HG03378 (cell line): ENCODE data around the gene TNFSF8.
A peak's percentile ranks its signal among the peaks of the same experiment; 100 is the strongest.

Experiments used
- ATAC-seq: cut with Tn5 transposase; IDR thresholded peaks from one replicate; pipeline ENCODE4 v1.9.1; 2021; ENCODE audit warnings: mild to moderate bottlenecking, moderate library complexity; ENCODE audit not compliant: unreplicated experiment

TNFSF8 gene

DNA sequence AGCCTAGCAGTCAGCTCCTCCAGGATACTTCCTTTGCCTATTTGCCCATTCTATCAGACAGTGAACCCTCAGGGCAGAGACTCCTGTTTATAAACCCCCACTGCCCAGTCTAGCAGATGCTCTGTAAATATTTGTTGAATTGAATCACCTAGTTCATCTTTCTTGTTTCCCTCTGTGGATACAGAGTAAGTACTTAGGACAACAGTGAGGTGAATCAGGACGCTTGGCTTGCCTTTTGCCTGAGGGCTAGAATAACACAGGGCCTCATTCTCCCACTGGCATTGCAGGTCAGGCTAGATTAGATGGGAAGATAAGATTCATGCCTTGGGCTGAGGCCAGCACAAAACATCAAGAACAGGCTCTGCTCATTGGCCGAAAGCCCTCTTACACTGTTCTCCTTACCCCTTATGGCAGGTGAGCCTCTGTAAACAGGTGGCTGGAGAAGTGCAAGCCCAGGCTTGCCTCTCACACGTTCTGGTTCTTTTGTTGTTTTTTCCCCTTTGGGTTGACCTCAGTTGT is 22.2 kb downstream of the TNFSF8 start:
- ATAC-seq = peak; percentile 58

DNA sequence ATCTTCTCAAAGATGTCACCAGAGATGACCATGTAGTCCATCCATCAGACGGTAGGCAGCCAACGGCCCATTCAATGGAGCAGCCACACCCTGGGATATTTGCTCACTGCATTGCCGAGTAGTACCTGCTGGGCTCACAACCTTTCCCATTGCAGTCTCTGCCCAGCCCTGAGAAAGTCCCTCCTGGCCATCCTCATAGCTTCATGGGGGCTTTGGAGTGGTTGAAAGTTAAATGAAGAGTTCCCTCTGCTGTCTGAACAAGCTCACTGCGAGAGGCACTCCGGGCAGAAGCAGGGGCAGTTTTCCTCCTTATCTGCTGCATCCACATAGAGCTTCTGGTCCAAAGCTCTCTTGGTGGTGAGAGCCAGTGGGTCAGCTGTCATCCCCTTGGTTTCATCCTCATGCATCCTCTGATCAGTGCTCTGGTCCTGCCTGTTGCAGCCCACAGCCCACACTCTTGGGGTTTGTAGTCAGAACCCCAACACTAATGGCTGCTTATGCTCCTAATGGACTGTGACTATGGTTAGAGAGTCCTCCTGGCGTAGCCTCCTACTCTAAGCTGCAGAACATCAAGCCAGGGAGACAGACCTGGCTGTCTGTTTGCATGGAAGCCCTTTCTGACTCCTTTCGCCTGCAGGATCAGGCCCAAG is 23.3 kb downstream of the TNFSF8 start:
- ATAC-seq = no peak

DNA sequence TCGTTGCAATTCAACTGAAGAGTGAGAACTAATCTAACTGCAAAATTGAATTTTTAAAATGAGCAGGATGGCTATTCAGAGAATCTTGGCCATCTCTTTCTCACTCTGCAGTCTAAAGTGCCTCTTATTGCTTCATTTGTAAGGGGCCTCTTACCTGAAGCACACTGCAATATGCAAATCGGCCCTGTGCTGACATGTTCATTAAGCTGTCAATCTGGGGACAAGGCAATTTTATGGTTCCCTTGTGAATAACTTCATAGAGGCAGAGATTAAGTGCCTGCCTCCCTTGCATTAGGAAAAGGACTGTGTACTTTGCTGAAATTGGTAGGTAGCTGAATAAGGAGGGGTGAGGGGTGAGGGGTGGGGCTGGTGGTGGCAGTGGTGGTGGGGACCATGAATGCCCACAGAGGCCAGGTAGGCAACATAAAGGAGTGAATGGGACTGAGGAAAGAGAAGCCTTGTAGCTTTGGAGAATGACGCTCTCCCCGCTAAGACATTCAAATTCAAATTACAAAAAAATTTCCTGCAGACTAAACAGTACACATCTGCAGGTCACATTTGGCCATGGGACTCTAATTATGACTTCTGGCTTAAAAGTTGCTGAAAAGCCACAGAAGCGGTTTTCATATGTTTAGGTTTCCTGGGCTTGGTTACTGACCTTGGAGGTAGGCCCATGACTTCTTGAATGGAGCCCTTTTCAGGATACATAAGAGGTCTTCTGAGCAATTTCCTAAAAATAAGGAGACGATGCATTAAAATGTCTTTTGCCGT is 25.0 kb downstream of the TNFSF8 start:
- ATAC-seq = no peak

DNA sequence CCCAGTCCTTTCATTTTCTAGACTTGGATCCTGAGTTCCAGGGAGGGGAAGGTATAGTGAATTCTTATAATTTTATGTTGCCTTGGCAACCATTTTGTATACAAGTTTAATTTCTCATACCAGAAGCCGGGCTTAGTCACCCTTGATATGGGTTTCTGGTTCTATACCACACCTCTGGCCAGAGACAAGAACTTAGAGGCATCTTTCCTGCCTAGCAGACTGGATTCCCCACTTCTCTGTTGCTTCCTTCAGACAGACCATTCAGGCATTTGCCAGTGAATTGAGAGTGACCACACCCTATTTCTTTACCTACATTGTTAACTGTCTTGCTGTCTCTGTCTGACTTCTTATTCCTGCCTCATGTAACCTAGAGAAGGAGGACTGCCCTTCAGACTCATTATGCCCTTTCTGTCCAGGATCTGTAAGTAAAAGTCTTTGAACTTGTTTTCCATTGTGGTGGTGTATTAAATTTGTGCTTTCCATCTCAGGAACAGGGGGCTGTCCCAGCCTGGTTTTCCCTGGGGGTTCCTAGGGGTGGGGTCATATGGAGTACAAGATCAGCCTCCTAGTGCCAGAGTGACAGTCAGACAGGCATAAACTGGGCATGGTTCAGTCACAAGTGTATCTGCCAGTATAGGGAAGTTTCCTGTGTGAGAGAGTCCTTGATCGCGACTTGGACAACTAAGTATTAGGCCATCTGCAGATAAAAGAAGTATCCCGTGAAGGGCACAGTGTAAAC is 27.4 kb downstream of the TNFSF8 start:
- no peak for ATAC-seq

DNA sequence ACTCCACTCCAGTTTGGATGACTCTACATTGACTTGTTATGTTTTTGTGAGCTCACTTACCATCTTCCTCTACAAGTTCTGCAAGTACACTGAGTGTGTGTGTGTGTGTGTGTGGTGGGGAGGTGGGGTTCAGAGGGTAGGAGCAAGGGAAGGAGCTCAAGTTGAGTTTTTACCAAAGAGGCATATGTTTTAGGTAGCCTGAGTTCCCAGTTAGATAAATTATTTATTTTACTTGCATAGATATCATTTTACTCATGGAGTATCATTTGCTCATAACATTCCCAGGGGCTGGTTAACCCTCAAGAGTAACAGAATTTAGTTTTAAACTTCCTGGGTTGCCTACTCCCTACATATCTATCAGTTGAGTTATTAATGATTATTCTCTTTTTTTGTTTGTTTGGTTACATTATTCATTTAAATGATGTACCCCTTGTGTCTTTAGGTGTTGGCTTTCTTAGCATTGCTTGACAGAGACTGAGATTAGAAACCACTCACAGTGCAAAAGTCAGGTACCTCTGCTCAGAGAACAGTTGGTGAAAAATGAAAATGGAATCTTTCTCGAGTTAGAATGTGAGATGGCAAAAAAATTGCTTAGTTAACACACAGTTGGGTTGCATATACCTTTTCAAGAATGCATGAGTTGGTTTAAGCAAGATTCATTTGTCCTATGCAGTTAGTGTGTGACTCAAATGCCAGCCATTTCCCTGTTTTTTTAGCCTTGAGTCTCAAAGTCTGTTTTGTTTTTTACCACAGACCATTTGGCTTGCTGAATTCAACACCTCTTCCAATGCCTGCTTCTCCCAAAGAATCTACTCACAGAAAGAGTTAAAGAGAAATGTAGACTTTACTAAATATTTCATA is 29.2 kb downstream of the TNFSF8 start:
- ATAC-seq = no peak

DNA sequence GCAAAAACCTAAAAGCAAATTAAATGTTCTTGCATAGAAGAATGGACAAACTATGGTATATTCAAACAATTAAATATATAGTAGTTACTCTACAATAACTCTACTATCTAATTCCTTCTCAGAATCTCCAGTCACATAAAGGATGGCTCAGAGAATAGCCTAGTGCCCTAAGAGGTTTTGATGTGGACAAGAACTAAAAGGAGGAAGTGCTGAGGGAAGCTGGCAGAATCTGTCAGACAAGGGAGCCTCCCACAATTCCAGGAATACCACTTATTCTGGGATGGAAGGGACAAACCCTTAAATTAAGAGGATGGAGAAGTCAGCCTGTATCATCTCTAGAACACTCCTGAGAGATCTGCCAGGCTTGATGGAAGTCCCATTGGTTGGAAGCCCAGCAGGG is 30.4 kb downstream of the TNFSF8 start:
- ATAC-seq = no peak

DNA sequence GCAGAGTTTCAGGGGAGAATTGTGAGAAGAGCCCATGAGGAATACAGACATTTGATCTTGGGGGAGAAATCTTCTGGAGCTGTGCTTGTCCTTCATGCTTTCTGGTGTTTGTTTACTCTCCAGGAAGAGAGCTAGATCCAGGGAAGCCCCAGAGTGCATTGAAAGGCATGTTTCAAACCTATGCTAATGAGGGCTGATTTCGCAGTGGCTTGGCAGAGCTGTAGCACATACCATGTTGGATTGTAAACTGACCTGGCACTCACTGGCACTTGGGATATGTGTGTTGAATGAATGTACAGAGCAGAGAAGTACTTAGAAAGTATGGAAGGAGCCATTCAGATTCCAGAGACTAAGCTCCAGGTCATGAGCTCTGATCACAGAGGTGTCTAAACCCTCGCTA is 30.9 kb downstream of the TNFSF8 start:
- ATAC-seq = no peak

DNA sequence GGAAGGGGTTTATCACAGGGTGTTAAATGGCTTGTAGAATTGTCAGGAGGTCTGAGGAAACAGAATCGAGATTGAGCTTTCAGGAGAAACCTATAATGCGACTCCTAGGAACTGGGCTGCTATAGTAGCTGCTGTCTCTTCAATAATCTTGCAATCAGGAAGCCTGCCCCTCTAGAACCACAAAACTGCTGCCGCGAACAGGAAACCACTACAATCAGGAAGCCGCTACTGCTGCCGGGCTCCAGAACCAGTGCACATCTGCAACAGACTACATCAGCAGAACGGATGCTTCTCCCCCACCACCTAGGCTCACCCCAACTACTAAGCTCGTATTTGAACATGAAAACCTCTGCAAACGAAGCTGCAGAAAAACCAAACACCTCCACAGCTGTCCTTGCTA is 31.6 kb downstream of the TNFSF8 start:
- peak; percentile 76 for ATAC-seq

DNA sequence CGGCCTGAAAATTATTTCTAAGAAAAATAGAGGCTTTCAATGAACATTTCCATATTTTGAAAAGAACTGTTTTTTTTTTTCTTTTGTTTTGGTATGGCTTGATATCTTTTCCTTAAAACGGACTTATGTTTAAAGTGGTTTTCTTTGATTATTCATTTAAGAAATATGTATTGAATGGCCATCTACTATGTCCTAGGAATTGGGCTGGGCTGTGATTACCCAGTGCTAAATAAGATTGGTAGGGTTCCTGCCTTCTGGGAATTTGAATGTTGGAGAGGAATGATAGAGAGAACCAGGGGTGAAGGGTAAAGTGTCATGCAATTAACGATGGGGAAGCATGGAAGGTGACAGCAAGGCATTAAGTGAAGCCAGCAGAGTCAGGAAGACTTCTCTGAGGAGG is 33.2 kb downstream of the TNFSF8 start:
- no peak for ATAC-seq

DNA sequence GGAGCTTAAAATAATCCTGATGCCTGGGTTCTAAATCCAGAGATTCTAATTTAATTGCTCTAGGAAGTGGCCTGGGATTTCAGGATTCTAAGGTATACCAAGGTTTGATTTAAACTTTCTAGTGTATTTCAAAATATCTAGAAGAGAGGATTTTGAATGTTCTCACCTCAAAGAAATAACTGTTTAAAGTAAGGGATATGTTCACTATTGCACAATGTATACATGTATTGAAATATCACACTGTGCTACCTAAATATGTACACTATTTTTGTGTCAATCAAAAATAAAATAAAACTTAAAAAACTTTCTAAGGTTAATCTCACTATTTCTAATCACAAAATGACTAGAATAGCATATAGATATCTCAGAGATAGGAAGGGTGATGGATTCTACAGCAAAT is 34.0 kb downstream of the TNFSF8 start:
- ATAC-seq = no peak

DNA sequence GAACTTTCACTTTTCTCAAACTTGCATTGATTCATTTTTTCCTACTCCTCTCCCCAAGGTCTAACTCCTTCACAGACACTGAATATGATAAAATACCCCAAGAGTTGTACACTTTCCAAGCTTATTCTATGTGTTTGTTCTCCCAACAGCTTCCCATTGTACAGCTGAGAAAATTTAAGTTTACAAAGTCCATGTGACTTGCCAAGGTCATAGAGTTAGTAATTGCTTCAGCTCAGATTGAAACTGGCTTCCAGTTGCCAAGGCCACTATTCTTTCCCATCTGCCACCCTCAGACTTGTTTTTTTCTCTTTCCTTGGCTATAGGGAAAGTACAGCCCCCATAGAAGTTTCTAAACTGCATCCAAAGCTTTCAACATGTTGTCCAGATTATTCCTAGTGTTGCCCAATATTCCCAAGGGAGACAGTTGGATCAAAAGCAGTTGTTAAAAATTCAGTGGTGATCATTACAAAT is 34.8 kb downstream of the TNFSF8 start:
- no peak for ATAC-seq

DNA sequence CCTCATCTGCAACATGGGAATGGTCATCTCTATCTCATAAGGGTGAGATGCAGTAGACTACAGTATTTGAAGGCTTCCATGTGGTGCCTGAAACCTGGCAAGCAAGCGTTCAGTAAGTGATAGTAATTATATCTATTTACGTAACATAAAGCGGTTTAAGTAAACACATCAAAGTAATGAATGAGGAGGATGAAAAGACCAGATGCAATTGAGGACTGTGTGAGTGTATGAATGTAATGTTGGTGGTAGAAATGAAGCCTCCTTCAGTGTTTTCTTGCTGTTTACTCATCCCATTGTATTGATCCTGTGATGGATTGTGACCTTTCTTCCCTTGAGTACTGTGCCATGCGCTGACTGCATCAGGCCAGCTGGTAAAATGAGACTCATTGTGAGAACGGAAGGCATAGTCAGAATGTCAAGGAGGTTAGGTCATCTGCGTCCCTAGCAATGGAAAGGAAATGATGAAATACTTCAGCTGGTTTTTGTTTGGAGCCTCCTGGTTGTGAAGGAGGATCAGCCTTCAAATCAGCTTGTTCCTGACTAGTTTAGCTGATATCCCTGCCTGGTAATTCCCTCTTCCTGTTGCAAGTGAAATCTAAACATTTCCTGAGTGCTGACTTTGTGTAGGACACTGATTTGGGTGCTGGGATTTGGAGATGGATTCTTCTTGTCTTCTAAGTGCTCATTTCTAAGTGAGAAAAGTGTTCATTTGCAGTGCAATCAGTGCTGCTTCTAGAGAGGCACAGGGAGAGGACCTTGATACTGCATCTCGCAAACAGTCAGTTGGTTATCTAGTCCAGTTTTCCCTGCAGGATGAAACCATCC is 35.6 kb downstream of the TNFSF8 start:
- ATAC-seq = no peak

DNA sequence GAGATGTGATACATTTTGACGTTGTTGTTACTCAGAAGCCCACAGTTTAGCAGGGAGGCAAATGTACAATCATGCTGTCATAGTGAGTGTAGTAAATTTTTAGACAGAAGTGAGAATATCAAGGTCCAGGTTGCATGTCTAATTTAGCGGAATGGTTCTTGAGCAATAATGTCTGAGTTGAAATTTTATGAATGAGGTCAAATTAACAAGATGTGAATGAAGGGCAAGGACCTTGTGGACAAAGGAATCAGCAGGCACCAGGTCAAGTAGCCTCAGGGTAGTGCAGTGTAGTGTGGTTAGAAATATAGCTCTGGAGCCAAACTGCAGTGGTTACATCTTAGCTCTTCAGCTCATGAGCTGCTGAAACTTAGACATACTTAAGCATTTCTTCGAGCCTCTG is 36.2 kb downstream of the TNFSF8 start:
- ATAC-seq = no peak

DNA sequence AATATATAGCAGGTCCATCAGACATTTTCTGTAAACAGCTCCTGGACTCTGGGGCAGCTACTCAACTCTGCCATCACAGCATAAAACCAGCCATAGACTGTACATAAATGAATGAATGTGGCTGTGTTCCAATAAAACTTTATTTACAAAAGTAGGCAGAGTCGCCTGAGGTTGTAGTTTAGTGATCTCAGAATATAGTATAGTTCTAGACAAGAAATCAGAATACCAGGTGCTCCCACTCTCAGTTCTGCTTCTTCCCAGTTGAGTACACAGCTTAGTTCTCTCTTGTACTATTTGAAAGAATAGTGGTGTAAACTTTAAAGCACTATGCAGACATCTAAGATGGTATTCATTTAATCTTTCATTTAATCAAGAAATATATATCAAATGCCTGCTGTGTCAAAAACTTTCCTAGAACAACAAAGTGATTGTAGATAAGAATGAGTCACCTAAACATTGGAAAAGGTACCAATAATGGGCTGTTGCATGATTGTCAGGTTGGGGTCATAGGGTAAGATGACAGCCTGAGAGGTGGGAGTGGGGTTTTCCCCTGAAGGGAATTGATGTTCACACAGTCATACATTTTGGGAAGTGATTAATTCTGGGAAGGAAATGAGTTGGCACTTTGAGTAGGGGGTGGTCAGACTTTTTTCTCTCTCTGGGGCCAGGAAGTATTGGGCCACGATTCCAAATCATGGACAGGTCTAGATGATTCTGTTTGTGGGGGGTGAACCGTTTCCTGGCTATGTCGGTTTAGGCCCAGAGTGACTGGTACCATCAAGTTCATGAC is 37.0 kb downstream of the TNFSF8 start:
- ATAC-seq = no peak

DNA sequence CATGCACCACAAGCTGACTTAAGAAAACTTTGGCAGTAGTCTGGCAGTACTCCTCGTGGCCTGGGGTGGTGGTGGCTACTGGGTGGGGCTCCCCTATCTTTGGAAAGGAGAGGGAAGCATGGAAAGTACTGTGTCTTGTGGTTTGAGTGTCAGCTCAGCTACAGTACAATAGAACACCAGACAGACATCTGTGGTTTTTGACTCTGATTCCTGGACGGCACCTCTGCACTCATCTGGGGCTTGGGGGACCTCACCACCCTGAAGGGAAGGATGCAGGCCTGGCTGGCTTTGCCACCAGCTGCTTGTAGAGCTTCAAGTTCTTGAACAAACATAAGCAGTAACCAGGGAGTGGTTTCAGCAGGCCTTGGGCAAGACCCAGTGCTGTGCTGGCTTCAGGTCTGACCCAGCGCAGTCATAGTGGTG is 40.6 kb downstream of the TNFSF8 start:
- ATAC-seq = no peak

DNA sequence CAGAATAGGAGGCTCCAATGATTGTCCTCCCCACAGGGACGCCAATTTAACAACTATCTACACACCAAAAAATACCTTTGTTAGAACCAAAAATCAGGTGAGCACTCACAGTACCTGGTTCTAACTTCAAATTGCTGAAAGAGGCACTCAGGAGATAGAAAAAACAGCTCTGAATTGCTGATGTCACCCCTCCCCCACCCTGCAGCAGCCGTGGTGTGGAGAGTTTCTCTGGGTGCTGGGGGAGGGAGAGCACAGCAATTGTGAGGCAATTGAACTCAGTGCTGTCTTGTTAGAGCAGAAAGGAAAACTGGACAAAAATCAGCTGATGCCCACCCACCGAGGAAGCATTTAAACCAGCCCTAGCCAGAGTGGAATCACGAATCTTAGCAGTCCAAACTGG is 41.8 kb downstream of the TNFSF8 start:
- no peak for ATAC-seq

DNA sequence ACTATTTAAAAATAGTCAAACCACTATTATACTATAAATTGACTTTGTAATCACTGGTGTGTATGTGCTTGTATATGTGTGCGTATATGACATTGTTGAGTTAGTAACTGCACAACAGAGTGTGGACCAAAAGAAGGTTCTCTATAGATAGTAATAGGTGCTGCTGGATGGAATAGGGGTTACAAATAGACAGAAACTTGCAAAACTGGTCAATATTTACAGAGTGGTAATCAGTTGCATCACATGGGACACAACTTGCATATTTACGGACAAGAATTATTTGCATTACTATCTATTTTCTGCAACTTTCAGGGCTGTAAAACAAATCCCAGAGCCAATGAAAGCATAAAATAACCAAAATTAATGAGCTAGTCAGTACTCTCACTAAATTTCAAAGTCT is 42.4 kb downstream of the TNFSF8 start:
- no peak for ATAC-seq

DNA sequence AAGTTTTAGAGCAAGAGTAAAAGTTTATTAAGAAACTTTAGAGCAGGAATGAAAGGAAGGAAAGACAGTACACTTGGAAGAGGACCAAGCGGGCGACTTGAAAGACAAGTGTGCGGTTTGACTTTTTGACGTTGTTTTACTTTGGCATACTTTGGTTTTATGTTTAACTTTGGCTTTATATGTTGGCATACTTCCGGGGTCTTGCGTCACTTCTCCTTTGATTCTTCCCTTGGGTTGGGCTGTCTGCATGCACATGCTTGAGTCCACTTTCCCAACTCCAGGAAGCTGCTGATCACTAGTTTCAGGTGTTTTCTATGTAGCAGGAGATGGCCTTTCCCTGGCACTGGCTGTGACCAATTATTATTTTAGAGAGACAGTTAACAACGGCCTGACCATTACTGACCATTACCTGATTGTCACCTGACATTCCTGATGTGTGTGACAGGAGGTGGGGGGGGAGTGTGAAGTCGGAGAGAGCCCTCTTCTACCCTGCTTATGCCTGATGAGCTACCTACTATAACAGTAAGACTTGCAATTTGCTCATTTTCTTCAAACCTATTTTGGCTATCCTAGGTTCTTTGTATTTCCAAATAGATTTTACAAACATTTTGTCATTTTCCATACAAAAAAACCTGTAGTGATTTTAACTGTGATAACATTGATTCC is 45.5 kb downstream of the TNFSF8 start:
- ATAC-seq = no peak

DNA sequence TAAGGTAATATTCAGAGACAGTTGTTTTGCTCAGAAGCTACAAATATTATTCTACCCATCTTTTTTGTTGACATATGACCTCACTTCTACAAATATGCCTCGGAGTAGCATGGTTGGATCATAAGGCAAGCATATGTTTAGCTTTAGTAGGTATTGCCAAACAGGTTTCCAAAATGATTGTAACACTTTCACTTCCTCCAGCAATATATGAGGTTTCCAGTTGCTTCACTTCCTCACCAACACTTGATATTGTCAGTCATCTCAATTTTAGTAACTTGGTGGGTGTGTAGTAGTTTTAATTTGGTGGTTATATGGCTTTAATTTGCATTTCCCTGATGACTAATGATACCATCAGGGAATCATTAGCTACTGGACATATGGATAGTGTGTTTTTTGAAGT is 46.7 kb downstream of the TNFSF8 start:
- ATAC-seq = no peak
